ENCODE measurements around the gene MCM3AP. TPM values are rescaled to one million over a fixed set of nuclear protein-coding genes. Genes with fewer than 3 reads are reported as not detected.

The MCM3AP gene
- total and polyA plus RNA-seq, 9 of the 15 experiments (the other 6 are each of a cell fraction or from before 2014, with no cell fraction given) = 6.5 to 179 (median 69.6) TPM

DNA sequence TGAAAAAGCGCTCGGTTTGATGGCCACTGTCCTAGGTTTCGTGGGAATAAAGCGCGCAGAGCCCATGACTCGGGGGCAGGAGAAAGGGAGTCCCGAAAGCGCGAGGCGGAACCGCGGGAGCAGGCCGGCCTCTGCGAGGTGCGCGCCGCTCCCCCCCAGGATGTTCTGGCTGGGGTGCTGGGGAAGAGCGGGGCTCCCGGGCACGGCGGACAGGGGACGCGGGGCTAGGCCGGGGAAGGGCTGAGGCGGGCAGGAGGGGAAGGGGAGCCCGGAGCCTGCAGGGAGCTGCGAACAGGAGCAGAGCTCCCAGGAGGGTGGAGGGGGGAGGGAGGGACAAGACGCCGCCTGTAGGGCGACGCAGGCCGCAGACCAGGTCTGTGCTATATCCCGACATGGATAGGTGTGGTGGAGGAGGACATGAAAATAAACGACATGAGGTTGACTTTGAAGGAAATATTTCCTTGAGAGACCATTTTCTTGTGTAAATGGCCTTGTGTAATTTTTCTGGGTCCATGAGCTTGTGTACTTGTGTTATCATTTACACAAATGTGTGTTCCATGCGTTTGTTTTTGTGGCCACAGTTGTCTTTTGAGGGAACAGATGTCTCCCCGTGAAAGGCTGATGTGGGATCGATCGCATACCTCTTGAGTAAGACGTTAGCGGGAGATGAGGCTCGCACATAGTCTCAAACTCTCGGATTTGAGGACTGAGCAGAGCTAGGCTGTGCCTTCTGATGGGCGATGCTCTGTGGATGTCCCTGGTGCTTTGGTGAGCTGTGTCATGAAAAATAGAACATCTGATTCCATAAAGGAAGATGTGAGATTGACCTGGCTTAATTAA, 39.9 kb upstream of the MCM3AP start:
- peak overlapping the region; percentile 84 for H3K27ac ChIP-seq (ENCODE audit: extremely low read depth, low read depth, low read length)
- H3K9me1 ChIP-seq (ENCODE audit: control insufficient read depth, insufficient read depth, low read length) = no peaks in the 10 kb centered on the region
- H4K20me1 ChIP-seq (replicated peaks; ENCODE audit: control insufficient read depth, insufficient read depth, low read length) = peaks cover 19% of the 10 kb centered on the region
- peak overlapping the region; percentile 67 to 94 for H3K9ac ChIP-seq (ENCODE audit: insufficient read depth in 1 of 2, low read depth in 2 of 2, low read length in 2 of 2)
- ChIA-PET CTCF (ENCODE audit: low intra/inter-chr PET ratio) (interaction anchor here (1.1 kb wide), 1 partner anchor 100 kb away, joined by 4 read pairs; no protein-coding TSS in a partner anchor), POLR2A (interaction anchor here (0.6 to 2.1 kb wide), 18 partner anchors 9 to 311 kb away, joined by 3 to 13 read pairs (median 3); partner anchors contain the start of gene MCM3AP)
- BruUV-seq (replicated peaks) = no TSS peak
- peak; percentile 66 for ATAC-seq
- peak overlapping the region; percentile 73 for H2AFZ ChIP-seq (ENCODE audit: low read depth, low read length)
- peak overlapping the region; percentile 92 for H3K4me2 ChIP-seq (ENCODE audit: insufficient read depth, low read length)
- peak; percentile 69 for FAIRE-seq
- peaks cover 51% of the 10 kb centered on the region for H3K36me3 ChIP-seq (ENCODE audit: control insufficient read depth, insufficient read depth, low read length)
- peak overlapping the region; percentile 89 for H3K4me3 ChIP-seq
- WGBS (ENCODE audit: insufficient coverage, low coverage, missing lambda C conversion rate) = 2% methylated on average over 32 of the region's 43 CpGs
- H3K27me3 ChIP-seq (ENCODE audit: control insufficient read depth in 2 of 2, insufficient read depth in 2 of 2, low read length in 2 of 2) = no peaks in the 10 kb centered on the region
- intact Hi-C loops (cut with micrococcal nuclease) = loop anchor here (2.0 kb wide), 1 partner anchor 96 kb away; the partner anchor contains the start of gene LSS
- in situ Hi-C loops (cut with MboI) = no loop called here
- peaks cover 23 to 45% of the 10 kb centered on the region in 2 experiments; a peak in 4 of 5 replicates for H3K4me1 ChIP-seq (replicated peaks in 1 of 2; ENCODE audit: control insufficient read depth in 2 of 2, insufficient read depth in 2 of 2, low read length in 2 of 2)
- peaks cover 81% of the 10 kb centered on the region for H3K79me2 ChIP-seq (ENCODE audit: control insufficient read depth, insufficient read depth, low read length)
- DNase-seq (ENCODE audit: extremely low read depth in 1 of 4, low spot score in 3 of 4) = peak; percentile 59 to 89 (median 74)
- H3K9me3 ChIP-seq (replicated peaks; ENCODE audit: control insufficient read depth, insufficient read depth, low read depth, low read length) = no peaks in the 10 kb centered on the region
- TF ChIP-seq, protein P1, sequence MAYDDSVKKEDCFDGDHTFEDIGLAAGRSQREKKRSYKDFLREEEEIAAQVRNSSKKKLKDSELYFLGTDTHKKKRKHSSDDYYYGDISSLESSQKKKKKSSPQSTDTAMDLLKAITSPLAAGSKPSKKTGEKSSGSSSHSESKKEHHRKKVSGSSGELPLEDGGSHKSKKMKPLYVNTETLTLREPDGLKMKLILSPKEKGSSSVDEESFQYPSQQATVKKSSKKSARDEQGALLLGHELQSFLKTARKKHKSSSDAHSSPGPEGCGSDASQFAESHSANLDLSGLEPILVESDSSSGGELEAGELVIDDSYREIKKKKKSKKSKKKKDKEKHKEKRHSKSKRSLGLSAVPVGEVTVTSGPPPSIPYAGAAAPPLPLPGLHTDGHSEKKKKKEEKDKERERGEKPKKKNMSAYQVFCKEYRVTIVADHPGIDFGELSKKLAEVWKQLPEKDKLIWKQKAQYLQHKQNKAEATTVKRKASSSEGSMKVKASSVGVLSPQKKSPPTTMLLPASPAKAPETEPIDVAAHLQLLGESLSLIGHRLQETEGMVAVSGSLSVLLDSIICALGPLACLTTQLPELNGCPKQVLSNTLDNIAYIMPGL (CRISPR knock-in tag; IDR thresholded peaks at IDR 0.05) = no peak
- peak; percentile 64; the same call in 1 of the 2 replicates for TF ChIP-seq SMARCE1 (IDR thresholded peaks at IDR 0.05)
- TF ChIP-seq FOXJ2 (tag; IDR thresholded peaks at IDR 0.05) = peak; percentile 48
- TF ChIP-seq ZBTB7A (IDR thresholded peaks at IDR 0.05; ENCODE audit: borderline replicate concordance, control insufficient read depth, low read depth, low read length) = peak; percentile 61; the same call in 1 of the 2 replicates
- peak in 1 of 2 experiments; percentile 29; a peak in 1 of 4 replicates for TF ChIP-seq RCOR1 (IDR thresholded peaks at IDR 0.05; ENCODE audit: borderline replicate concordance in 1 of 2, low read depth in 2 of 2, low read length in 2 of 2)
- peak in 1 of 2 experiments; percentile 16; a peak in 1 of 4 replicates for TF ChIP-seq TBL1XR1 (IDR thresholded peaks at IDR 0.05; ENCODE audit: low read length in 2 of 2)
- TF ChIP-seq ZBED1 (IDR thresholded peaks at IDR 0.05) = peak; percentile 100
- TF ChIP-seq, protein P2, sequence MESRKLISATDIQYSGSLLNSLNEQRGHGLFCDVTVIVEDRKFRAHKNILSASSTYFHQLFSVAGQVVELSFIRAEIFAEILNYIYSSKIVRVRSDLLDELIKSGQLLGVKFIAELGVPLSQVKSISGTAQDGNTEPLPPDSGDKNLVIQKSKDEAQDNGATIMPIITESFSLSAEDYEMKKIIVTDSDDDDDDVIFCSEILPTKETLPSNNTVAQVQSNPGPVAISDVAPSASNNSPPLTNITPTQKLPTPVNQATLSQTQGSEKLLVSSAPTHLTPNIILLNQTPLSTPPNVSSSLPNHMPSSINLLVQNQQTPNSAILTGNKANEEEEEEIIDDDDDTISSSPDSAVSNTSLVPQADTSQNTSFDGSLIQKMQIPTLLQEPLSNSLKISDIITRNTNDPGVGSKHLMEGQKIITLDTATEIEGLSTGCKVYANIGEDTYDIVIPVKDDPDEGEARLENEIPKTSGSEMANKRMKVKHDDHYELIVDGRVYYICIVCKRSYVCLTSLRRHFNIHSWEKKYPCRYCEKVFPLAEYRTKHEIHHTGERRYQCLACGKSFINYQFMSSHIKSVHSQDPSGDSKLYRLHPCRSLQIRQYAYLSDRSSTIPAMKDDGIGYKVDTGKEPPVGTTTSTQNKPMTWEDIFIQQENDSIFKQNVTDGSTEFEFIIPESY (CRISPR knock-in tag; IDR thresholded peaks at IDR 0.05) = no peak; the same call in 1 of the 2 replicates
- TF ChIP-seq, protein P3, sequence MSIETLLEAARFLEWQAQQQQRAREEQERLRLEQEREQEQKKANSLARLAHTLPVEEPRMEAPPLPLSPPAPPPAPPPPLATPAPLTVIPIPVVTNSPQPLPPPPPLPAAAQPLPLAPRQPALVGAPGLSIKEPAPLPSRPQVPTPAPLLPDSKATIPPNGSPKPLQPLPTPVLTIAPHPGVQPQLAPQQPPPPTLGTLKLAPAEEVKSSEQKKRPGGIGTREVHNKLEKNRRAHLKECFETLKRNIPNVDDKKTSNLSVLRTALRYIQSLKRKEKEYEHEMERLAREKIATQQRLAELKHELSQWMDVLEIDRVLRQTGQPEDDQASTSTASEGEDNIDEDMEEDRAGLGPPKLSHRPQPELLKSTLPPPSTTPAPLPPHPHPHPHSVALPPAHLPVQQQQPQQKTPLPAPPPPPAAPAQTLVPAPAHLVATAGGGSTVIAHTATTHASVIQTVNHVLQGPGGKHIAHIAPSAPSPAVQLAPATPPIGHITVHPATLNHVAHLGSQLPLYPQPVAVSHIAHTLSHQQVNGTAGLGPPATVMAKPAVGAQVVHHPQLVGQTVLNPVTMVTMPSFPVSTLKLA (conservative IDR thresholded peaks at IDR 0.05) = peak; percentile 39 to 60; a peak in 3 of 4 replicates
- TF ChIP-seq JUND (IDR thresholded peaks at IDR 0.05; ENCODE audit: borderline replicate concordance, low read depth, low read length) = no peak
- no peak for TF ChIP-seq JUND (tag; IDR thresholded peaks at IDR 0.05; ENCODE audit: borderline replicate concordance, low read depth, low read length)
- TF ChIP-seq, protein P4, sequence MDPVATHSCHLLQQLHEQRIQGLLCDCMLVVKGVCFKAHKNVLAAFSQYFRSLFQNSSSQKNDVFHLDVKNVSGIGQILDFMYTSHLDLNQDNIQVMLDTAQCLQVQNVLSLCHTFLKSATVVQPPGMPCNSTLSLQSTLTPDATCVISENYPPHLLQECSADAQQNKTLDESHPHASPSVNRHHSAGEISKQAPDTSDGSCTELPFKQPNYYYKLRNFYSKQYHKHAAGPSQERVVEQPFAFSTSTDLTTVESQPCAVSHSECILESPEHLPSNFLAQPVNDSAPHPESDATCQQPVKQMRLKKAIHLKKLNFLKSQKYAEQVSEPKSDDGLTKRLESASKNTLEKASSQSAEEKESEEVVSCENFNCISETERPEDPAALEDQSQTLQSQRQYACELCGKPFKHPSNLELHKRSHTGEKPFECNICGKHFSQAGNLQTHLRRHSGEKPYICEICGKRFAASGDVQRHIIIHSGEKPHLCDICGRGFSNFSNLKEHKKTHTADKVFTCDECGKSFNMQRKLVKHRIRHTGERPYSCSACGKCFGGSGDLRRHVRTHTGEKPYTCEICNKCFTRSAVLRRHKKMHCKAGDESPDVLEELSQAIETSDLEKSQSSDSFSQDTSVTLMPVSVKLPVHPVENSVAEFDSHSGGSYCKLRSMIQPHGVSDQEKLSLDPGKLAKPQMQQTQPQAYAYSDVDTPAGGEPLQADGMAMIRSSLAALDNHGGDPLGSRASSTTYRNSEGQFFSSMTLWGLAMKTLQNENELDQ (CRISPR knock-in tag; IDR thresholded peaks at IDR 0.05; ENCODE audit: borderline replicate concordance) = no peak

All from K562 (cell line).